GM23338 (cell line): ENCODE results near the gene TGFBR3.

Experiments
- CREB1 ChIP-seq: fragments of 250-450 bp; sonication (Bioruptor Pico); IDR thresholded peaks from 2 replicates; pipeline ENCODE4 v1.5.0; 2020; ENCODE audit warnings: low read depth, mild to moderate bottlenecking, moderate library complexity
- CTCF ChIP-seq, 2 experiments: fragments of 200-600 bp in 1 of 2; sonication (generic) in 1 of 2; conservative IDR thresholded peaks; 2 replicates each; pipeline versions ENCODE4 v1.5.1 to v1.6.1; 2016 to 2017; ENCODE audit warnings: antibody characterized with exemption in 2 of 2, low read depth in 2 of 2, mild to moderate bottlenecking in 2 of 2, moderate library complexity in 1 of 2
- ETS1 ChIP-seq: IDR thresholded peaks from 2 replicates; pipeline ENCODE4 v1.6.1; 2016; ENCODE audit warnings: antibody characterized with exemption
- EZH2 ChIP-seq: fragments of 200-600 bp; sonication (generic); IDR thresholded peaks from one replicate; pipeline ENCODE4 v1.8.0; 2017; ENCODE audit warnings: antibody characterized with exemption, mild to moderate bottlenecking, low read depth; ENCODE audit not compliant: unreplicated experiment
- EZH2phosphoT487 ChIP-seq: fragments of 200-600 bp; sonication (generic); IDR thresholded peaks from one replicate; pipeline ENCODE4 v1.8.1; 2018; ENCODE audit warnings: antibody characterized with exemption; ENCODE audit not compliant: unreplicated experiment
- JUNB ChIP-seq: IDR thresholded peaks from one replicate; pipeline ENCODE4 v1.6.1; 2016; ENCODE audit warnings: antibody characterized with exemption; ENCODE audit not compliant: unreplicated experiment
- POLR2AphosphoS5 ChIP-seq: IDR thresholded peaks from 2 replicates; pipeline ENCODE4 v1.6.1; 2016; ENCODE audit warnings: antibody characterized with exemption, low read depth
- REST ChIP-seq: IDR thresholded peaks from one replicate; pipeline ENCODE4 v1.6.1; 2018; ENCODE audit warnings: antibody characterized with exemption; ENCODE audit not compliant: unreplicated experiment
- ZNF114 ChIP-seq: fragments of 250-450 bp; sonication (Bioruptor Pico); IDR thresholded peaks from 2 replicates; pipeline ENCODE4 v1.5.0; 2020; ENCODE audit warnings: mild to moderate bottlenecking, moderate library complexity
- ZNF331 ChIP-seq: fragments of 250-450 bp; sonication (Bioruptor Pico); IDR thresholded peaks from 2 replicates; pipeline ENCODE4 v1.5.0; 2020; ENCODE audit warnings: low read depth, mild to moderate bottlenecking, moderate library complexity
- ZNF462 ChIP-seq: fragments of 250-450 bp; sonication (Bioruptor Pico); IDR thresholded peaks from 2 replicates; pipeline ENCODE4 v1.5.0; 2020; ENCODE audit warnings: mild to moderate bottlenecking, moderate library complexity

- TF ChIP-seq CTCF (conservative IDR thresholded peaks at IDR 0.05; ENCODE audit: low read depth in 2 of 2): no peak
- TF ChIP-seq ETS1: no peak
- no peak for TF ChIP-seq EZH2
- no peak for TF ChIP-seq POLR2AphosphoS5
- TF ChIP-seq EZH2phosphoT487: no peak
- no peak for TF ChIP-seq CREB1 (CRISPR knock-in tag)
- no peak for TF ChIP-seq REST
- TF ChIP-seq JUNB: no peak
- no peak for TF ChIP-seq ZNF331 (CRISPR knock-in tag)
- no peak for TF ChIP-seq ZNF462 (CRISPR knock-in tag)
- no peak for TF ChIP-seq ZNF114 (CRISPR knock-in tag)
These were observed 185.0 kb downstream of the TGFBR3 start for GRCh38 chr1:91700771-91701471.
